ENCODE measurements around the gene PFKFB4.

PFKFB4 gene

GRCh38 chr3:48556796-48557626 is at the start of gene PFKFB4:
Gene PFKFB4, minus strand, starts transcription at chr3:48556803. Its CDS starts 26 bp downstream, at chr3:48556777.
- peak; percentile 95 for DNase-seq

- no peak for DNase-seq
Measured at GRCh38 chr3:48601622-48601994, 45.0 kb upstream of the PFKFB4 start.

DNA sequence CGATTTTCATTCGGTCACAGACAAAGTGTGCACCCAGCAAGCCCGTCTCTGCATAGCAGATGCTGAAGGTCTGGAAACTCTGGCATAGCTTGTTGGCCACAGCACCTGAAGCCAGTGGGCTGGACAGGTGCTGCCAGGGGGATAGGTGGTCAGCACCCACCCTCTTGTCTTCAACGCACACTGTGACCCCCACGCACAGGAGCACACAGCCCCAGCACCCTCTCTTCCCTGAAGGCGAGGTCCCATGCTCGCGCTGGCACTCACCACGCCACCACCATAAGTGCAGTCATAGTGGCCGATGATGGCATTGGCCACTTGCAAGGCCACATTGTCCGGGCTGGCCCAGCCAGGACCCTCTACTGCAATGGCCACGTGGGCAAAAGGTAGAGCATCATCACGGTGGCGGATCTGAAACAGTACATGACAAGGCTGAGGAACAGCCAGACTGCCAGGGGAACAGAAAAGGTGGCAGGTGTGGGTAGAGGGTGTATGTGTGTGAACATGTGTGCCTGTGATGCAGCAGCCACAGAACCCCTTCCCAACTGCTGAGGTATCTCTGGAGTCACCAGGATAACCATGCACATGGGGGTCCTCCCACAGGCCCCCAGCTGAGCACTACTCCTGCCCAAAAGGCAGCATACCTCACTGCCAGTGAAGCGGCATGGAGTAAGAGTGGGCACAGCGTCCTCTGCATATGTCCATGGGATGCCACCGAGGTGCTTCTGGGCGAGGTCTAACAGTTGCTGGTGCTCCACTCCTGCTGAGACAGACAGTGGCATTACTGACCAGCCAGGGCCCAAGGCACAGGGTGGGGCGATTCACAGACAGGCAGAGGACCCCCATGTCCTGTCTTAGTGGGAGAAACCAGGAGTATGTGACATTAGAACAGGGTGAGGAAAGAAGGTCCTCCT is 44.4 kb upstream of the PFKFB4 start:
- DNase-seq = no peak

GRCh38 chr3:48599509-48600285 is 43.1 kb upstream of the PFKFB4 start:
- no peak for DNase-seq

GRCh38 chr3:48599077-48599501 is 42.5 kb upstream of the PFKFB4 start:
- DNase-seq = no peak

- DNase-seq = no peak
Measured at GRCh38 chr3:48598323-48599076, 41.9 kb upstream of the PFKFB4 start.

DNA sequence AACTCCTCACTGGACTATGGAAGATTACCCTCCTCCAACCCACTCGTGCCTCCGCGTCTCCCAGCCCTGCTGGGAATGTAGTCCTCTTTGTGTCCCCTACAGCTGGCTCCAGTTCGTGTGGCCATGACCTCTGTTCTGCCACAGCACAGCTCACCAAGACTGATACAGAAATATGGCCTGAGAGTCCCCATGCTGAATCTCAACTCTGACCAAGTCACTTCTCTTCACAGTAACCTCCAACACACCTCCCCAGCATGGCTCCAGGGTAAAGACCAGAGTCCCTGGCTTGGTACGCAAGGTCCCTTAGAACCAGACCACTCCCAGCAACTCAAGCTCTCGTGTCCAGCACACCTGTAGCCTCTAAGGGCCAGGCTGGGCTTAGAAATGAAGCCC is 40.8 kb upstream of the PFKFB4 start:
- no peak for DNase-seq

DNA sequence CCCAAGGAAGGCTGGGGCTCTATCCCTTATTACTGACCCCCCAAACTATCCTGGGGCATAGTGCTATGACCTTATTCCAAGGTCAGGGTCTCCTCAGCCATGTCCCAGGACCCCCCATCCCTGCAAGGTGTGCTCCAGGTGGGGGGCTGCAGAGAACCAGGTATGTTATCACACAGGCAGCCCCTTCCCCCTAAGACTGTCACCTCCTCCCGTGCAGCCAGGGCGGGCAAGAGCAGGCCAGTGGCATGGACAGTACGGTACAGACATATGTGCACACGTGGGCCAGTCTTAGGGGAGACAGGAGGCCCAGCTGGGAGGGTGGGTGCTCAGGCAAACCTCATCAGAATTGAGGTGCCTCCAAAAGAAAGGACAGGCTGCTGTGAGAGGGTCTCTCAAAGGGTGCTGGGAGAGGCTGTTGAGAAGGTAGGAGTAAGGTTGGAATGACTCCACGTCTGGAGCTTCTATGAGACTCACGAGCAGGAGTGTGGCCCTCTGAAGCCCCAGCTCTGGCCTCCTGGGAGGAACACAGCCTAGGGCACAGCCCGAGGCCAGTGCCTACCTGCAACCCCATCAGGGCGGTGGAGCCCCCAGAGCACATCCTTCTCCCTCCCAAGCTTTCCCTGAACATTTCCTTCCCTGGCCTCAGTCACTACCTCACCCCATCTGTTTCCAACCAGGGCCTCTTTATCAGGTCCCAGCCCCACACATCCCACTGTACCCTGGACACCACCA is 40.2 kb upstream of the PFKFB4 start:
- no peak for DNase-seq

DNA sequence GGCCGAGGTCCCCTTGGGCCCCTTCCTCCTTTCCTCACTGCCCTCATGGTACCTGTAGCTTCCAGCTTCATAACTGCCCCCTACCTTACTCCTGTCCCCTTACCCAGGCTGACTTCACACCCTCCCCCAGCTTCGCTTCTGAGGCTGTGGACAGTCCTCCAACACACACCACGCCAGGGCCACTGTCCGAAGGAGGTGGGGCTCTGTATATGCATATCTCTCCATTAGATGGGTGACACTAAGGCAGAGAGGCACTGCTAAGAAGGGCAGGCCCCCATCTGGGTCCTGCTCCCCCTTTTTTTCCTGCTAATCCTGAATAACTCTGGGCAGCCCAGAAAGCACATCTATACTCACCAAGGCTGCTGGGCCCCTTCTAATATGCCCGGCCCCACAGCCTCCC is 39.6 kb upstream of the PFKFB4 start:
- no peak for DNase-seq

GRCh38 chr3:48595526-48596121 is 39.0 kb upstream of the PFKFB4 start:
- DNase-seq = no peak

DNA sequence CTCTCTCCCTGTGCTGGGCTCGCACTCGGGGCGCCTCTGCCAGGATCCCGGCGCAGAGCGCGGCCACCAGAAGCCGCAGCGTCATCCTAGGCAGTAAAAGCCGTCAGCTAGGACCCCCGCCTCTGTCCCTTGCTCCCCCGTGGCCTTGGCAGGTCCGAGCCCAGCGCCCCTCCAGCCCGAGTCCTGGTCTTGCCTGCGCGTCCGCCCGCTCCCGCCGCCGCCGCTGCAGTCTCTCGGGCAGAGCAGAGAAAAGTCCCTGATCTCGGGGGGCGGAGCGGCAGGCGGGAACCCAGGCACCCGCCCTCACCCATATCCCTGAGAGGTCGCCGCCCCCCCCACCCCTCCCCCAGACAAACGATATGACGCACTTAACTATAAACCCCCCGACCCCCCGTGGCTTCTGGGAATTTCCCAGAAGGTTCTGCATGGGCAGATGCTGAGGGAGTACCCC is 38.5 kb upstream of the PFKFB4 start, which contains the start of gene COL7A1:
Gene COL7A1, minus strand, starts transcription at position 255 of the 451 bp plus-strand sequence. Its CDS starts 170 bp downstream, at position 85.
- DNase-seq = no peak

- no peak for DNase-seq
Measured at GRCh38 chr3:48594417-48595049, 37.9 kb upstream of the PFKFB4 start.

- DNase-seq = no peak
Measured at GRCh38 chr3:48593337-48593736, 36.7 kb upstream of the PFKFB4 start.

- no peak for DNase-seq
Measured at GRCh38 chr3:48592519-48593087, 36.0 kb upstream of the PFKFB4 start.

- no peak for DNase-seq
Measured at GRCh38 chr3:48591886-48592518, 35.4 kb upstream of the PFKFB4 start.

DNA sequence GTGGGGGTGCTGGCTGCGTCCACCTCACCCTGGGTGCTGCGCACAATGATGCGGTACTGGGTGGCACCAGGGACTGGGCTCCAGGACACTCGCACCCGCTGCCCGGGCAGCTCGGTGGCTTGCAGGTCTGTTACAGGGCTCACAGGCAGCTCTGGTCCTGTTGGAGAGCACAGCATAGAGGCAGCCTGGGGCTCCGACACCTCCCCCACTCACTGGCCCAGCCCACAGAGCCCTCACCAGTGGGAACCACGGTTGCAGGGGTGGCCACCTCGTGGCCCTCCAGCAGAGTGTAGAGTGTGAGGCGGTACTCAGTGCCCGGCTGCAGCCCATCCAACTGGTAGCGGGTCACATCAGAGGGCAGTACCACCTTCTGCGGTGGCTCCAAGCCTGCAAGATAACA is 34.8 kb upstream of the PFKFB4 start:
- no peak for DNase-seq

DNA sequence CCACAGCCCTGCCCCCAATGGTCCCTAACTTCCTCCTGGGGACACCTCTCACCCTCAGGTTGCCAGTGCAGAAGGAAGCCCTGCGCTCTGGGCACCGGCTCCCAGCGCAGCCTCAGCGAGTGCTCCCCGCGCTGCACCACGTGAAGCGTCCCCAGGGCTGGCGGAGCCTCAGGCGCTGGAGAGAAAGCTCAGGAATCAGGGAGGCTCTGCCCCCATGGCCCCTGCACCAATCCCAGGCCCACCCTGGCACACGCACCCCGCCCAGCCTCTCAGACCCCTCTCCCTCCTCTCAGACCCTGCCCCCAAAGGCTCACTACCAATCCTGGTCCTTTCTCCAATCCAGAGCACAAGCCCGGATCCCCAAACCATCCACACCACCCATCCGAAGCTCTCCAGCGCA is 31.6 kb upstream of the PFKFB4 start:
- no peak for DNase-seq

DNA sequence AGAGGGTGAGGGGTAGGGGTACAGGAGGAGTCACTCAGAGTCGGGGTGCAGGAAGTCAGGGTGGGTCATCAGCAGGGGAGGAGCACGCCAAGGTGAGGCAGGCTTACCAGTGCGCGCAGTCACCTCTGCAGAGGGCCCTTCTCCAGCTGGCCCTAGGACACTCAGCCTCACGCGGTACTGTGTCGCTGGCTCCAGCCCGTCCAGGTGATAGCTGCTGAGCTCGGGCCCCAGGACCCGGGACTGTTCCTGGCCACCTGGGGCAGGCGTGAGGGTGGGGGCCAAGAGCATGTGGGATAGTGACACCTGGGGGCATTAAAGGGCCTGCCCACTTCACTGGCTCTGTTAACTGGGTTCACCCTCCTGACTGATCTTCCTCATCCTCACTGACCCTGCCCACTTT is 31.1 kb upstream of the PFKFB4 start:
- DNase-seq = no peak

GRCh38 chr3:48585411-48585810 is 28.8 kb upstream of the PFKFB4 start:
- no peak for DNase-seq

- no peak for DNase-seq
Measured at GRCh38 chr3:48584836-48585235, 28.2 kb upstream of the PFKFB4 start.
